Right atrium auricular region (tissue), 2 donors: ENCODE results near the gene SNCA. TPM values are rescaled to one million over a fixed set of nuclear protein-coding genes. Genes with fewer than 3 reads are reported as not detected.

ENCODE experiments used
- DNase-seq: peaks from one replicate; pipeline ENCODE4 v3.0.0-alpha.2; 2019; ENCODE audit warnings: low spot score
- H3K27ac ChIP-seq, 2 donors: fragments of 200-600 bp; sonication (generic); 1 replicate in 1 of 2; 2 replicates in 1 of 2; pipeline ENCODE4 v1.5.1; 2016 to 2019
- H3K27me3 ChIP-seq, 2 donors: fragments of 200-600 bp; sonication (generic); one replicate each; pipeline versions ENCODE4 v1.5.1 to v1.6.0; 2017 to 2019
- H3K36me3 ChIP-seq: fragments of 200-600 bp; sonication (generic); one replicate; pipeline ENCODE4 v1.5.1; 2016
- H3K4me1 ChIP-seq, 2 donors: fragments of 200-600 bp; sonication (generic); one replicate each; pipeline versions ENCODE4 v1.5.1 to v1.6.0; 2017 to 2019
- H3K4me3 ChIP-seq, 2 donors: fragments of 200-600 bp; sonication (generic); 1 replicate in 1 of 2; 2 replicates in 1 of 2; pipeline ENCODE4 v1.5.1; 2017 to 2019; ENCODE audit warnings: mild to moderate bottlenecking in 1 of 2, moderate library complexity in 1 of 2
- H3K9me3 ChIP-seq, 2 donors: fragments of 200-600 bp; sonication (generic); one replicate each; pipeline ENCODE4 v1.5.1; 2019
- total RNA-seq, 2 donors: library from RNA; depleted of rRNA; stranded (reverse); fragments of >200 nt; gene quantifications; one replicate each; pipeline ENCODE4 v1.1.0, GENCODE V29; 2016
- TF ChIP-seq, protein P1 (sequence below), 2 donors: fragments of 200-600 bp; sonication (generic); IDR thresholded peaks; one replicate each; pipeline ENCODE4 v1.5.1; 2019; ENCODE audit warnings: antibody characterized with exemption in 2 of 2

The SNCA gene
- total RNA-seq, 2 donors from 2014 or later: 8.5 to 23.3 TPM

DNA sequence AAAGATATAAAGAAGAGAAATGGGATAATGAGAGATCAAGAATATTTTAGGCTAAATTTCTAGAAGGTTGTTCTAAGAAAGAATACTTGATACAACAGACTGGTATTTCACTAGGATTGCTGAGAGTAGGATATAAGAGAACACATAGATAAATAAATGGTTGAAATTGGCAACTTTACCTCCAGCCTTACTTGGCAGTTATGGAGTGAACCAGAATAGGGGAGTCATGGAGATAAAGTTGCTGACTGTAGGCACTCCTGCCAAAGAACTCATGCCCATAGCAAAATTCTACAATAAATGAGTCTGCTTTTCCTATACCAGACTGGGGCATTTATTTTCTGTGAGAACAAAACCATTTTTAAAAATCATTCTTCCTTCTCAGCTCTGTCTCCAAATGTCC lies 31.3 kb upstream of the SNCA start:
- no peaks in the 10 kb centered on the region for H3K9me3 ChIP-seq
- no peaks in the 10 kb centered on the region for H3K27me3 ChIP-seq
- no peak for DNase-seq
- H3K4me1 ChIP-seq: no peaks in the 10 kb centered on the region
- H3K36me3 ChIP-seq: no peaks in the 10 kb centered on the region
- H3K27ac ChIP-seq: no peak overlapping the region
- TF ChIP-seq, protein P1, sequence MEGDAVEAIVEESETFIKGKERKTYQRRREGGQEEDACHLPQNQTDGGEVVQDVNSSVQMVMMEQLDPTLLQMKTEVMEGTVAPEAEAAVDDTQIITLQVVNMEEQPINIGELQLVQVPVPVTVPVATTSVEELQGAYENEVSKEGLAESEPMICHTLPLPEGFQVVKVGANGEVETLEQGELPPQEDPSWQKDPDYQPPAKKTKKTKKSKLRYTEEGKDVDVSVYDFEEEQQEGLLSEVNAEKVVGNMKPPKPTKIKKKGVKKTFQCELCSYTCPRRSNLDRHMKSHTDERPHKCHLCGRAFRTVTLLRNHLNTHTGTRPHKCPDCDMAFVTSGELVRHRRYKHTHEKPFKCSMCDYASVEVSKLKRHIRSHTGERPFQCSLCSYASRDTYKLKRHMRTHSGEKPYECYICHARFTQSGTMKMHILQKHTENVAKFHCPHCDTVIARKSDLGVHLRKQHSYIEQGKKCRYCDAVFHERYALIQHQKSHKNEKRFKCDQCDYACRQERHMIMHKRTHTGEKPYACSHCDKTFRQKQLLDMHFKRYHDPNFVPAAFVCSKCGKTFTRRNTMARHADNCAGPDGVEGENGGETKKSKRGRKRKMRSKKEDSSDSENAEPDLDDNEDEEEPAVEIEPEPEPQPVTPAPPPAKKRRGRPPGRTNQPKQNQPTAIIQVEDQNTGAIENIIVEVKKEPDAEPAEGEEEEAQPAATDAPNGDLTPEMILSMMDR (IDR thresholded peaks at IDR 0.05): no peak
- no peak overlapping the region for H3K4me3 ChIP-seq

DNA sequence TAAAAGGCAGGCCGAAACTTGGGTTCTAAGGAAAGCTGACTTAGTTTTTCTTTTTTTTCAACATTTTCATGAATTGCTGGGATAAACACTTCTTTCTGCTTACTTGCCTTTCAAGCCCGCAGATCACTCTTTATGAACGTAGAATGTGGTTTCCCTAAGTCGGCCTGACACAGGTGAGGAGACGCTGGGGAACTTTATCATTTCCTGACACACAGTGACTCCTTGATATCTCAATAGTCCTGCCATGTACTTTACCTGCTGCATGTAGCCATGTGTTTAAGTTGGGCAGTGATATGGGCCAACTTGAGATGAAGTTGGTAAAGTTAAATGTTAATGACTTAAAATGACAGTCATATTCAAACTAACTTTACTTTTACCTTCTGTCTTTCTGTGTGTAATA lies 26.6 kb upstream of the SNCA start:
- no peak overlapping the region for H3K27ac ChIP-seq
- no peak overlapping the region for H3K4me3 ChIP-seq
- no peaks in the 10 kb centered on the region for H3K9me3 ChIP-seq
- no peak for DNase-seq
- TF ChIP-seq, protein P1 (IDR thresholded peaks at IDR 0.05): no peak
- no peaks in the 10 kb centered on the region for H3K4me1 ChIP-seq
- H3K27me3 ChIP-seq: no peaks in the 10 kb centered on the region
- H3K36me3 ChIP-seq: no peaks in the 10 kb centered on the region

DNA sequence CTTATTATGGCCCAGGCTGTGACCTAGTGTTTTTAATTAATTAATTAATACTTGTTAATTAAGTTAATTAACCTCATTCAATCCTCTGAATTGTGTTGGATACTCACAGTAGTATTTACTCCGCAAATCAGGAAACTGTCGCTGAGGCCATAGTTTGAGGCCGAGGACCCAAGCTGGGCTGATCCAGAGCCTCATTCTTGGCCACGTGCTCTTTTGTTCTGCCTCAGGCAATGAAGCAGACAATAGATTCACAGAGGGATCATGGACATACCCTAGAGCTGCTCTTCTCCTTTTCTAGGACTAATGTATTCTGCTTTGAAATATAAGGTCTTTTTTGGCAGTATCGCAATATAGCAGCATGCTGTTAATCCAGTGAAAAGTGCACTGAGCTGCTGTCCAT lies 24.0 kb upstream of the SNCA start:
- H3K36me3 ChIP-seq: no peaks in the 10 kb centered on the region
- H3K4me1 ChIP-seq: no peaks in the 10 kb centered on the region
- no peak overlapping the region for H3K4me3 ChIP-seq
- DNase-seq: no peak
- H3K27me3 ChIP-seq: no peaks in the 10 kb centered on the region
- no peaks in the 10 kb centered on the region for H3K9me3 ChIP-seq
- H3K27ac ChIP-seq: no peak overlapping the region
- TF ChIP-seq, protein P1 (IDR thresholded peaks at IDR 0.05): no peak

DNA sequence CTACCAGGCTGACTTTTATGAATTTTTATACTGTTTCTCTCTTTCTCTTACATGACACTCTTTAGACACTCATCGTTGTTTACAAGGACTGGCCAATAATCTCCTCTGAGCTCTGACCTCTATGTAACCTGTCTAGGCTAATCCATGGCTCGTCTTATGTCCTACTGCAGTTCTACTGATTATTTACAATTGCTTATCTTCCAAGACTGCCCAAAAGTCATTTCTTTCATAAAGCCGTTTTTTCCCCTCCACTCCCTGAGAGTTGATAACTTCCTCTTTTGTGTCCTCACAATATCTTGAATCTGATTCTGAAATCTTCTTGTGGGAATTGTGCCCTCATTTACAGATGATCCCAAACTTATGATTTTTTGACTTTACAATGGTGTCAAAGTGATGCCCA lies 18.3 kb upstream of the SNCA start:
- no peak overlapping the region for H3K27ac ChIP-seq
- H3K27me3 ChIP-seq: no peaks in the 10 kb centered on the region
- no peak overlapping the region for H3K4me3 ChIP-seq
- TF ChIP-seq, protein P1 (IDR thresholded peaks at IDR 0.05): no peak
- H3K4me1 ChIP-seq: no peaks in the 10 kb centered on the region
- H3K9me3 ChIP-seq: no peaks in the 10 kb centered on the region
- no peaks in the 10 kb centered on the region for H3K36me3 ChIP-seq
- no peak for DNase-seq

DNA sequence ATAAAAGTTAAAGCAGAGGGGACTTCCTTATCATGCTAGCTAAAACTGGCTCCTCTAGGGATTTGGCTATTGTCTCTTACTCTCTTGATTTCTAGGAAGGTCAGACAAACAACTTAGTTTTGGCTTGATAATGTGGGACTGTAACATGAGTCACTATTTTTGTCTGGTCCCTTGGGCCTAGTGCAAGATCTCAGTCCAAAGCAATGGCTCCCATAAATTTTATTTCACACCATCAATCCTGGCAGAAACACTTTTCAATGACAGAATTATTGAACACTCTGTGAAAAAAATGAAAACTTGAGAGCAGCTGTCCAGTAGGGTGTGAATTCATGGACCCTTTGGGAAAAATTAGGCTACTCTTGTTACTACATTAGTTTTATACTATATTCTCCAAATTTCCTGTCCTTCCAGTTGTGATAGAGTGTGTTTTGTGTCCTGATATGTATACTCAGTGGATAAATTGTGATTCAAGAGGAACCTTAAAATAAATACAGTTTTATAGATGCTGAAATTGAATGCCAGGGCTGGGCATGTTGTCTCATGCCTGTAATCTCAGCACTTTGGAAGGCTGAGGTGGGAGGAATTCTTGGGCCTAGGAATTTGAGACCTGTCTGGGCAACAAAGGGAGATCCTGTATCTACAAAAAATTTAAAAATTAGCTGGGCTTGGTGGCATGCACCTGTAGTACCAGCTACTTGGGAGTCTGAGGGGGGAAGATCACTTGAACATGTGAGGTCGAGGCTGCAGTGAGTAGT lies 10.8 kb upstream of the SNCA start:
- DNase-seq: no peak

More for the DNA sequence above, 10.8 kb upstream of the SNCA start:
- TF ChIP-seq, protein P1 (IDR thresholded peaks at IDR 0.05): no peak
- H3K4me3 ChIP-seq: no peak overlapping the region
- no peaks in the 10 kb centered on the region for H3K36me3 ChIP-seq
- no peak overlapping the region for H3K27ac ChIP-seq
- no peaks in the 10 kb centered on the region for H3K27me3 ChIP-seq
- H3K4me1 ChIP-seq: no peaks in the 10 kb centered on the region
- H3K9me3 ChIP-seq: no peaks in the 10 kb centered on the region
